NCI-H1436 (cell line): Measurements from ENCODE around the gene TCHP.
A peak's percentile ranks its signal among the peaks of the same experiment; 100 is the strongest.
"Not testable (repeated sequence)": the region's sequence is repeated elsewhere in the genome, so short reads cannot be mapped to it uniquely, and the experiment has no call there.

Experiments
- DNase-seq: peaks from one replicate; lab custom pipeline; 2025; lab: John Stamatoyannopoulos, UW

Gene TCHP

DNA sequence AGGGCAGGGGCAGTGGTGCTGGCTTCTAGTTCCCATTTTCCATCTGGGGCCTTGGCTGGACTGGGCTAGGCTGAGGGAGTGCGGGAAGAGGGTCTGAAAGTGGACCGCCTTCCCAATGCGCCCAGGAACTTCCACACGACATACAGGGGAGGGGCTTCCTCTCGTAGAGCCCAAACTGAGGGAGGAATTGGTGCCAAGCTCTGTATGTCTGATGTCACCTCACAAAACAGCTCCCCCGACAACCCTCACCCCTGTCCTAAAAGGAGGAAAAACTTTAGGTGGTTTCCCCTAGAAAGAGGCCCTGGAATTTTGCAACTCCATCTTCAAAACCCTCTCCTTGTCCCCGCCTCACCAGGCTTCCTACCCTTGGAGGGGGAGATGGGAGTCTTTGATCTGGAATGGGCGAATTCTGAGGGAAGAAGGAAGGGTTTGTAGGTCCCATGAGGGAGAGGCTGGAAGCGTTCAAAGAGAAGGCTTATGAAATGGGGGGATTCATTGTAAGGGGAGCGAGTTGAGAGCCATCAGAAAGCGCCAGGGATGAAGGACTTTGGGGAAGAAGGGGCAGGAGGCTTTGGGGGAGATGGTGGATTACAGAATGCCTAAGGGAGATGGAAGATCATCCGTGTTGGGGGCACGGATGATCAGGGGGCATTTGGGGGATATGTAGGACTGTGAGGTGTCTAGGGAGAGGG, 20.6 kb upstream of the TCHP start:
- no peak for DNase-seq

DNA sequence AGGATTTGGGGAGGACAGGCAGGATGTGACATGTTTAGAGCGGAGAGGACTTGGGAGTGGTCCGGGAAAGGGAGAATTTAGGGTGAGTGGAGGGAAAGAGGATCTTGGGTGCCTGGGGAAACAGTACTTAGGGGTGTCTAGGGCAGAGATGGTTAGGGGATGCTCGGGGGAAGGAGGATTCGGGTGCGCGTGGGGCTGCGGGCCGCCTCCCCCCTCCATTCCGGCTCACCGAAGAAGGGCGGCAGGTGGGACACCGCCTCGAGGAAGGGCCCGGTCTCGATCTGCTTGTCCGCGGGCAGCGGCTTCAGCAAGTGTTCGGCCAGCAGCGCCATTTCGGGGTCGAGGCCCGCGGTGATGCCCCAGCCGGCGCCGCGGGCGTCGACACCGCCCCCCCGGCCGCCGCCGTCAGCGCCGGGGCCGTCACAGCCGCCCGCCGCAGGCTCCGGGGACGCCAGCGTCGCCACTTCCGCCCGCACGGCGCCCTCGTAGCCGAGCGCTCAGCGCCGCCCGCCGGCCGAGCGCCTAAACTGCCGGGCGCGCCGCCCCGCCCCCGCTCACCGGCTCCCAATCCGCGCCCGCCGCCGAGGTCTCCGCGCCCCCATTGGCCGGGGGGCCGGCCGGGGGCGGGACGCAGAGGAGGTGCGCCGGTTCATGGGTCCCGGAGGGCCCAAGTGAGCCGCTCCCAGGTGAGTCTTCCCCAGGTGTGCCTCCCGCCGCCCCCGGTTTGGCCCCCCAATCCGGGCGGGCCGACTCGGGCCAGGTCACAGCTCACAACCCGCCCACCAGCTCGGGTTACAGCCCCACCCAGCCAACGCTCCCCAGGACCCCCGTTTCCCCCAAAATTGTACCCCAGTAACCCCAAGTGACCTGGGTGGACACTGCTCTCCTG, 19.8 kb upstream of the TCHP start, which contains the start of gene GLTP:
Gene GLTP, minus strand, starts transcription at position 499 of the 889 bp plus-strand sequence. Its CDS starts 167 bp downstream, at position 332.
- peak; percentile 85 for DNase-seq

- DNase-seq: no peak
These were observed 19.1 kb upstream of the TCHP start for GRCh38 chr12:109880938-109881337.

DNA sequence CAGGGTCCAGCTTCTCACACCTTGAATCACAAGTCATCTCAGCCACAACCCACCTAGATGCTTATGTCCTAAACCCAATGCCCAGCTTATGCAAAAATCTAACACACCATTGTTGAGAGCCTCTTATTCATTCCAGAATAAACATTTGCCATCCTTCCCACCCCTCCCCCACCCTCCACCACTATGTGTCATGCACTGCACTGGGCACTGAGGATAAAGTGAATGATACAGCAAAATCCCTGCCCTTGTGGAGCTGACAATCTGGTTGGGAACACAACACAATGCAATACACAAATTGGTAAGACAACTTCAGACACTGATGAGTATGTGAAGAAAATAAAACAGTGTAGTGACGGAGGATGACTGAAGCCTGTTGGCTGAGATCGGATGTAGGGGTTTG, 18.3 kb upstream of the TCHP start:
- no peak for DNase-seq

GRCh38 chr12:109883461-109883860, 16.6 kb upstream of the TCHP start:
- DNase-seq: no peak

DNA sequence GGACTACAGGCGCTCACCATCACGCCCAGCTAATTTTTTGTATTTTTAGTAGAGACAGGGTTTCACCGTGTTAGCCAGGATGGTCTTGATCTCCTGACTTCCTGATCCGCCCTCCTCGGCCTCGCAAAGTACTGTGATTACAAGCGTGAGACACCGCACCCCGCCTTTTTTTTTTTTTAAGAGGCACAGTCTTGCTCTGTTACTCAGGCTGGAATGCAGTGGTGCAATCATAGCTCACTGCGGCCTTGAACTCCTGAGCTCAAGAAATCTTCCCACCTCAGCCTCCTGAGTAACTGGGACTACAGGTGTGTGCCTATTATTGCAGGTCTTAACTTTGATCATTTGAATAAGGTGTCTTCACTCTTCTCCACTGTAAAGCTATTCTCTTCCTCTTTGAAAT, 14.5 kb upstream of the TCHP start:
- DNase-seq: no peak

DNA sequence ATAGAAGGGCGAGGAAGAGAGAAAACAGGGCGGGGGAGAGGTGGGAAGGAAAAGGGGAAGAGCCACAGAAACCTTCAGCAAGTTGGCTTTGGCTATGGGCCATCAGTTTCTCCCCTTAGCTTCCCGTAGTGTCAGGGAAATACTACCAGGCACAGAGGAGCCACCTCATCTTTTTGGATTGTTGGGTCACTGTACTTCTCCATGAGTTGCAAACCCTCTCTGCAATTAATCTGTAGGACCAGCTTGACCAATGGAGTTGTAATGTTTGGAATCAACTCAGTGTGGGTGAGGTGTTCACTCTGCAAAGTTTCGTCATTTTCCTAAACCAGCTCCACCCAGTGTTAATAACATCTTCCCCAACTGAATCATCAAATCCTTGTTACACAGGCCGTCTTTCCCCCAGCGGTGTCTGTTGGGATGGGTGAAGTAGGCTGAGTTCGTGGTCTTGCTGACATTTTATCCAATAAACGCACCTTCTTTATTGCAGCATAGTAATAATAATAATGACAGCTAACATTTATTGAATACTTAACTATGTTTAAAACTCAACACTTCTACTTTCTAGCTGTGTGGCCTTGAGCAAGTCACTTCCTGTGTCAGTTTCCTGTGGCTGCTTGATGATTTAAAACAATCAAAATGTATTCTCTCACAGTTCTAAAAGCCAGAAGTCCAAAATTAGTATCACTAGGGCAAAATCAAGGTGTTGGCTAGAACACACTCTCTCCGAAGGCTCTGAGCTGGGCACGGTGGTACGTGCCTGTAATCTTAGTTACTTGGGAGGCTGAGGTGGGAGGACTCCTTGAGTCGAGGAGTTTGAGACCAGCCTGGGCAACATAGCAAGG, 11.7 kb upstream of the TCHP start:
- no peak for DNase-seq

DNA sequence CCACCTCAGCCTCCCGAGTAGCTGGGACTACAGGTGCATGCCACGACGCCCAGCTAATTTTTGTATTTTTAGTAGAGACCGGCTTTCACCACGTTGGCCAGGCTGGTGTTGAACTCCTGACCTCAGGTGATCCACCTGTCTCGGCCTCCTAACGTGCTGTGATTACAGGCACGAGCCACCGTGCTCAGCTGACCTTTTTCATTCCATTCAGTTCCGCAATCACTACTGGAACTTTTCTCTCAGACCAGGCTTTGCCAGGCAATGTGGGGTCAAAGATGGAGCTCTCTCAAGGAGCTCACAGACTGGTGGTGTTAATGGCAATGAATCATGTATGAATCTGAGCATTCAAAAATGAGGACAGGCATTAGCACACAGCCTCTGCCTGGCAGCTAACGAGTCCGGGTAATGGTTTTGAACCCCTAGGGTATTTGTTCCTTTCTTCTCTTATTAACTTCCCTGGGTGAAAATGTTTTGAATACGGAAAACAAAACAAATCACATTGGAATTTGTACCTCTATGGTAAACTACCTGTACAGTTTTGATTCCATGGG, 9.4 kb upstream of the TCHP start:
- peak; percentile 67 for DNase-seq

GRCh38 chr12:109891731-109892130, 8.3 kb upstream of the TCHP start:
- DNase-seq: not testable (repeated sequence)

- no peak for DNase-seq
These were observed 7.8 kb upstream of the TCHP start for GRCh38 chr12:109892165-109892715.

- no peak for DNase-seq
These were observed 7.3 kb upstream of the TCHP start for GRCh38 chr12:109892748-109893147.

- DNase-seq: no peak
These were observed 6.6 kb upstream of the TCHP start for GRCh38 chr12:109893261-109893995.

DNA sequence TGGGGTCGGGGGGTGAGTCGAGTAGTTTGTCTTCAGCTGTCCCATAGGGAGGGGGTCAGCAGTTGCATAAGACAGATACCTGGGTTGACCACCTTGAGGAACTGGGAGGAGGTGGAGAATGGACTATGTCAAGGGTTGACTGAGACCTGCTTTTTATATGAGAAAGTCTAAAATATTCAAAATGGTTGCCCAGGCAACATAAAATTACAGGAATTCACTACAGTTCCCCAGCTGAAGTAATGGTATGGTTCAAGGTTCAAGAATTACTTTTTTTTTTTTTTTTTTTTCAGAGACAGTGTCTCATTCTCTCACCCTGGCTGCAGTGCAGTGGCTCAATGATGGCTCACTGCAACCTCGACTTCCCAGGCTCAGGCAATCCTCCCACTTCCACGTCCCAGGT, 5.1 kb upstream of the TCHP start:
- DNase-seq: no peak

GRCh38 chr12:109896188-109896587, 3.9 kb upstream of the TCHP start:
- DNase-seq: no peak

- DNase-seq: no peak
These were observed 3.0 kb upstream of the TCHP start for GRCh38 chr12:109897029-109897428.

GRCh38 chr12:109899345-109899744, 729 bp upstream of the TCHP start:
- not testable (repeated sequence) for DNase-seq

DNA sequence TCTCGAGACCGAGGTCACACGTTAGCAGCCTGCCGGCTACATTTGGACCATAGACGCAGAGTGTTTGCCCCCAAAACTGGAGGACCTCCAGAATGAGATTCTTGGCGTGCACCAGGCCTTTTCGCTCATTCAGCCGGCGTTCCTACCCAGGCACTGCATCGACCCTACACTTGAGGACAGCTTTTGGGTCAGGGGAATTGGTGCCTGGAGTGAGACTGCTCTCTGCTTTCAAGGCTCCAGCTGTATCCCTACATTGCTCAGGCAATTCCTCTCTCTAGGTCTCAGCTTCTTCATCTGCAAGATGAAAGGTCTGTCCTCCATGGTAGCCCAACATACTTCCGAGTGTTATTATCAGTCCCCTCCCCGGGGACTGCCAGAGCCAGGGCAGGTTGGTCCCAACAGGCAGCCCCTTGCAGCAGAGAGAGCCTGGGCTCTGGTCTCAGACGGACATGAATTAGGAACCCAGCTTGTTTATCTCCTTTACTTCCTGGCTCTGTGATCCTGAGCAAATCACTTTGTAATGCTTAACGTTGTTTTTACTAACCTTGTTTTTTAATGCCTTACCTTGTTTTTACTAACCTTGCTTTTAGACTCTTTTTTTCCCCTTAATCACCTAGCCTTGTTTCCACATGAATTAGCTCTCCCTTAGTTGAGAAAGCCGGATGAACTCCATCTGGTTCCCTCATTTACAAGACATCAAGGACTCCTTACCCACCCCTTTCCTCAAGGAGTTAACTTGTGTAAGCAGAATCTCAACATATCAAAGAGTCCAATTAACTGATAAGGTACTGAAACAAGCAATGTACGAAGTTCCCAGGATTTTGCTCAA, 892 bp downstream of the TCHP start:
- no peak for DNase-seq

- DNase-seq: no peak
These were observed 2.9 kb downstream of the TCHP start for GRCh38 chr12:109902891-109903418.

DNA sequence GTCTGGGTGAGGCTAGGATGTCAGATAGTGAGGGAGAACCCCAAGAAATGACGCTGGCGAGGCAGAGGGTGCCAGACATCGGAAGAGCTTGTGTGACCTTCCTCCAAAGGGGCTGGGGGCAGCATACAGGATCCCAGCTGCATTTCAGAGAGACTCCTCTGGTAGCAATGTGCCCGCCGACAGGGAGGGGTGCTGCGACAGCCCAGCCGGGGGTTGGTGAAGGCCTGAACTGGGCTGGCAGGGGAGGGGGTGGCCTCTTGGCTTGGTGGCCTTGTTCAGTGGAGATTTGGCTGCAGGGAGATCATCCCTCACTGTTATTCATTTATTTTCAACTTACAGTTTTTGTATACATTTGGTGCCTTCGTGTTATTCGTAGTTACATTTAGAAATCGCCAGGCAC, 5.2 kb downstream of the TCHP start:
- DNase-seq: no peak
